HCT116 (cell line): ENCODE measurements around the gene MEG3. TPM values are rescaled to one million over a fixed set of nuclear protein-coding genes. Genes with fewer than 3 reads are reported as not detected.

ENCODE experiments used
- ATAC-seq: fragments of 200-7000 bp; cut with Tn5 transposase; 2 replicates; pipeline ENCODE4 v1.9.1; 2020; ENCODE audit warnings: mild to moderate bottlenecking, moderate library complexity
- BruUV-seq: library from RNA; stranded (reverse); fragments of 400-500 nt; replicated peaks from 2 replicates; lab custom pipeline; 2021; lab: Mats Ljungman, UMichigan
- CTCF ChIA-PET: fragments of 300-600 bp; sonication (Branson Sonifier 250); formaldehyde crosslinking; loops from one replicate; lab custom pipeline; 2021; ENCODE audit warnings: antibody characterized with exemption; lab: Charles Lee
- POLR2A ChIA-PET: fragments of 300-600, 350-600 bp; sonication (Branson Sonifier 250); formaldehyde crosslinking; loops from one replicate; lab custom pipeline; 2021; ENCODE audit warnings: antibody characterized with exemption; lab: Charles Lee
- RAD21 ChIA-PET, 2 experiments: fragments of 300-600 bp; sonication (Branson Sonifier 250); formaldehyde crosslinking; loops; one replicate each; lab custom pipeline; 2023; ENCODE audit warnings: low total read pairs in 2 of 2; ENCODE audit not compliant: uncharacterized antibody in 2 of 2, unreplicated experiment in 2 of 2, low non-redundant PET in 1 of 2; lab: Charles Lee
- DNase-seq: peaks from one replicate; pipeline ENCODE4 v3.0.0-alpha.2; 2010; ENCODE audit warnings: low read depth, low spot score
- H2AFZ ChIP-seq: fragments of 200-600 bp; shearing (Covaris generic), sonication (generic); 2 replicates; pipeline ENCODE4 v1.6.1; 2017; ENCODE audit warnings: low read depth, mixed run types, mixed read lengths, antibody characterized with exemption, low read length; ENCODE audit not compliant: poor library complexity, severe bottlenecking
- H3K27ac ChIP-seq: 2 replicates; pipeline ENCODE4 v1.5.1; 2012; ENCODE audit warnings: low read depth, low read length
- H3K27me3 ChIP-seq: fragments of 200-600 bp; sonication (generic); 2 replicates; pipeline ENCODE4 v1.6.1; 2016; ENCODE audit warnings: mixed run types, low read length, mixed read lengths; ENCODE audit not compliant: insufficient read depth
- H3K36me3 ChIP-seq, 2 experiments: fragments of 200-500 bp in 1 of 2; fragments of 200-600 bp in 1 of 2; sonication (Bioruptor generic) in 1 of 2; sonication (generic) in 1 of 2; 2 replicates each; pipeline versions ENCODE4 v1.5.1 to v1.6.1; 2014 to 2016; ENCODE audit warnings: low read length in 2 of 2, inconsistent platforms in 1 of 2, mixed read lengths in 1 of 2, mixed run types in 1 of 2; ENCODE audit not compliant: insufficient read depth in 2 of 2, control insufficient read depth in 1 of 2
- H3K4me1 ChIP-seq, 2 experiments: fragments of 200-600 bp in 1 of 2; sonication (generic) in 1 of 2; 2 replicates each; pipeline versions ENCODE4 v1.5.1 to v1.6.1; 2012 to 2017; ENCODE audit warnings: low read length in 2 of 2, inconsistent platforms in 1 of 2, mild to moderate bottlenecking in 1 of 2, mixed read lengths in 1 of 2, mixed run types in 1 of 2, moderate library complexity in 1 of 2; ENCODE audit not compliant: insufficient read depth in 2 of 2, control insufficient read depth in 1 of 2
- H3K4me2 ChIP-seq: fragments of 200-600 bp; sonication (generic); 2 replicates; pipeline ENCODE4 v1.6.1; 2017; ENCODE audit warnings: mixed run types, low read length, mixed read lengths
- H3K4me3 ChIP-seq, 2 experiments: fragments of 200-600 bp in 1 of 2; sonication (generic) in 1 of 2; replicated peaks in 1 of 2; 2 replicates each; pipeline ENCODE4 v1.5.1; 2011 to 2016; ENCODE audit warnings: low read length in 2 of 2, control low read depth in 1 of 2, low read depth in 1 of 2, mild to moderate bottlenecking in 1 of 2, mixed read lengths in 1 of 2, mixed run types in 1 of 2
- H3K79me2 ChIP-seq: fragments of 200-600 bp; sonication (generic); 2 replicates; pipeline ENCODE4 v1.6.1; 2017; ENCODE audit warnings: mild to moderate bottlenecking, mixed run types, low read length, moderate library complexity, mixed read lengths; ENCODE audit not compliant: insufficient read depth
- H3K9ac ChIP-seq: fragments of 200-600 bp; sonication (generic); 2 replicates; pipeline ENCODE4 v1.6.1; 2016; ENCODE audit warnings: low read length, mixed read lengths
- H3K9me2 ChIP-seq: fragments of 200-600 bp; sonication (generic), shearing (Covaris generic); 2 replicates; pipeline ENCODE4 v1.6.1; 2017; ENCODE audit warnings: mixed run types, mild to moderate bottlenecking, moderate library complexity; ENCODE audit not compliant: insufficient read depth
- H3K9me3 ChIP-seq, 2 experiments: fragments of 200-500 bp in 1 of 2; fragments of 200-600 bp in 1 of 2; sonication (Bioruptor generic) in 1 of 2; sonication (generic) in 1 of 2; 2 replicates each; pipeline ENCODE4 v1.6.1; 2014 to 2017; ENCODE audit warnings: low read length in 2 of 2, mixed read lengths in 2 of 2, inconsistent platforms in 1 of 2, low read depth in 1 of 2, mild to moderate bottlenecking in 1 of 2, mixed run types in 1 of 2, moderate library complexity in 1 of 2; ENCODE audit not compliant: control insufficient read depth in 1 of 2, insufficient read depth in 1 of 2
- H4K20me1 ChIP-seq: fragments of 200-600 bp; sonication (generic), shearing (Covaris generic); 2 replicates; pipeline ENCODE4 v1.6.1; 2017; ENCODE audit warnings: mixed run types, mild to moderate bottlenecking, moderate library complexity; ENCODE audit not compliant: insufficient read depth
- ATF3 ChIP-seq: IDR thresholded peaks from 2 replicates; pipeline ENCODE4 v1.6.1; 2012
- CEBPB ChIP-seq: IDR thresholded peaks from 2 replicates; pipeline ENCODE4 v1.6.1; 2012; ENCODE audit warnings: low read depth
- CTCF ChIP-seq, 3 experiments: fragments of 200-600 bp in 1 of 3; sonication (generic) in 1 of 3; IDR thresholded peaks in 2 of 3; conservative IDR thresholded peaks in 1 of 3; 2 replicates each; pipeline ENCODE4 v1.5.1; 2012 to 2017; ENCODE audit warnings: low read depth in 2 of 3, low read length in 2 of 3, antibody characterized with exemption in 1 of 3, borderline replicate concordance in 1 of 3, control low read depth in 1 of 3, mild to moderate bottlenecking in 1 of 3, mixed read lengths in 1 of 3, mixed run types in 1 of 3, moderate library complexity in 1 of 3; ENCODE audit not compliant: insufficient read depth in 1 of 3
- EGR1 ChIP-seq: IDR thresholded peaks from 2 replicates; pipeline ENCODE4 v1.6.1; 2012; ENCODE audit warnings: low read depth
- FOSL1 ChIP-seq: IDR thresholded peaks from 2 replicates; pipeline ENCODE4 v1.6.1; 2012; ENCODE audit warnings: low read depth
- JUND ChIP-seq: IDR thresholded peaks from 2 replicates; pipeline ENCODE4 v1.6.1; 2012
- MAX ChIP-seq: IDR thresholded peaks from 2 replicates; pipeline ENCODE4 v1.6.1; 2012
- POLR2AphosphoS5 ChIP-seq: IDR thresholded peaks from 2 replicates; pipeline ENCODE4 v1.6.1; 2011; ENCODE audit warnings: mild to moderate bottlenecking, low read depth, low read length, moderate library complexity
- REST ChIP-seq: IDR thresholded peaks from 2 replicates; pipeline ENCODE4 v1.6.1; 2012; ENCODE audit warnings: low read depth
- SIN3A ChIP-seq: IDR thresholded peaks from 2 replicates; pipeline ENCODE4 v1.6.1; 2012; ENCODE audit warnings: low read depth
- SRF ChIP-seq: IDR thresholded peaks from 2 replicates; pipeline ENCODE4 v1.6.1; 2012; ENCODE audit warnings: low read depth
- TCF7L2 ChIP-seq: IDR thresholded peaks from 2 replicates; pipeline ENCODE4 v1.7.0; 2011; ENCODE audit warnings: borderline replicate concordance, inconsistent platforms; ENCODE audit not compliant: insufficient read depth, insufficient read length; ENCODE audit errors: extremely low read depth
- ZBTB33 ChIP-seq: IDR thresholded peaks from 2 replicates; pipeline ENCODE4 v1.6.1; 2011; ENCODE audit warnings: mild to moderate bottlenecking, low read length, moderate library complexity; ENCODE audit not compliant: insufficient replicate concordance; ENCODE audit errors: extremely low read depth
- ZFX ChIP-seq: fragments of 450-650 bp; IDR thresholded peaks from 2 replicates; pipeline ENCODE4 v1.6.1; 2017
- ZNF274 ChIP-seq: fragments of 200-500 bp; sonication (Bioruptor generic); IDR thresholded peaks from 2 replicates; pipeline ENCODE4 v1.6.1; 2014; ENCODE audit warnings: mild to moderate bottlenecking, low read depth, low read length, inconsistent platforms
- intact Hi-C: fragments of 100-400 bp; cut with micrococcal nuclease; formaldehyde crosslinking; loops from 2 replicates; pipeline ENCODE4 v1.10.0; 2022
- total RNA-seq: library from RNA; stranded (reverse); gene quantifications from one replicate; pipeline ENCODE4 v1.2.1, GENCODE V29; 2021; ENCODE audit not compliant: unreplicated experiment

Gene MEG3
- total RNA-seq, 1 experiment from 2014 or later = 2.5 TPM

GRCh38 chr14:100898465-100898864 is 72.5 kb downstream of the MEG3 start:
- TF ChIP-seq CTCF (IDR thresholded peaks at IDR 0.05 in 2 of 3, conservative IDR thresholded peaks at IDR 0.05 in 1 of 3; ENCODE audit: borderline replicate concordance in 1 of 3, insufficient read depth in 1 of 3, low read depth in 2 of 3, low read length in 2 of 3) (no peak), JUND (no peak), MAX (no peak), ZNF274 (no peak), POLR2AphosphoS5 (no peak), SRF (no peak), CEBPB (no peak), REST (no peak), SIN3A (no peak), ZFX (no peak), FOSL1 (no peak), ATF3 (no peak), ZBTB33 (no peak), EGR1 (no peak), TCF7L2 (no peak)
- ChIA-PET RAD21 (no interaction called here), CTCF (interaction anchor here (0.6 to 1.5 kb wide), 2 partner anchors 236 to 513 kb away, joined by 4 to 5 read pairs; no protein-coding TSS in a partner anchor), POLR2A (no interaction called here)
- BruUV-seq = no TSS peak
- H3K4me1 ChIP-seq = peaks cover 0 to 7% of the 10 kb centered on the region in 2 experiments; a peak in 1 of 4 replicates
- H3K4me3 ChIP-seq = no peak overlapping the region
- H3K9me2 ChIP-seq = no peaks in the 10 kb centered on the region
- H3K9me3 ChIP-seq = no peaks in the 10 kb centered on the region
- no peak overlapping the region for H3K27ac ChIP-seq
- no peaks in the 10 kb centered on the region for H4K20me1 ChIP-seq
- DNase-seq (no peak), ATAC-seq (no peak)
- no peaks in the 10 kb centered on the region for H3K79me2 ChIP-seq
- intact Hi-C loops = no loop called here
- H2AFZ ChIP-seq = no peak overlapping the region
- no peak overlapping the region for H3K9ac ChIP-seq
- H3K27me3 ChIP-seq = no peaks in the 10 kb centered on the region
- no peaks in the 10 kb centered on the region for H3K36me3 ChIP-seq
- H3K4me2 ChIP-seq = no peak overlapping the region
